Keratinocyte (primary cell): Measurements from ENCODE around the gene DCBLD2. TPM values are rescaled to one million over a fixed set of nuclear protein-coding genes. Genes with fewer than 3 reads are reported as not detected.
A peak's percentile ranks its signal among the peaks of the same experiment; 100 is the strongest.

Source experiments
- DNase-seq: peaks from one replicate; pipeline ENCODE4 v3.0.0-alpha.2; 2011; ENCODE audit warnings: low read depth, missing footprints, low spot score
- FAIRE-seq: peaks from 2 replicates; lab custom pipeline; 2011; peaks lifted over from hg19 to GRCh38; lab: Jason Lieb, UNC
- H2AFZ ChIP-seq: 2 replicates; pipeline ENCODE4 v1.6.0; 2012; ENCODE audit warnings: low read length, control low read depth, inconsistent platforms; ENCODE audit not compliant: control insufficient read depth
- H3K27ac ChIP-seq: 2 replicates; pipeline ENCODE4 v1.5.1; 2011; ENCODE audit warnings: low read length; ENCODE audit not compliant: control insufficient read depth, insufficient read depth
- H3K27me3 ChIP-seq: 3 replicates; pipeline ENCODE4 v1.6.0; 2011; ENCODE audit warnings: low read length; ENCODE audit not compliant: control insufficient read depth, insufficient read depth; ENCODE audit errors: extremely low read depth
- H3K36me3 ChIP-seq, 2 experiments: 2 replicates in 1 of 2; 3 replicates in 1 of 2; pipeline ENCODE4 v1.5.1; 2011; ENCODE audit warnings: low read length in 2 of 2, mild to moderate bottlenecking in 1 of 2; ENCODE audit not compliant: control insufficient read depth in 2 of 2, insufficient read depth in 2 of 2; ENCODE audit errors: extremely low read depth in 1 of 2
- H3K4me1 ChIP-seq: 3 replicates; pipeline ENCODE4 v1.5.1; 2011; ENCODE audit warnings: low read length; ENCODE audit not compliant: control insufficient read depth, insufficient read depth; ENCODE audit errors: extremely low read depth
- H3K4me2 ChIP-seq: 3 replicates; pipeline ENCODE4 v1.6.0; 2011; ENCODE audit warnings: low read depth, low read length; ENCODE audit not compliant: control insufficient read depth, insufficient read depth; ENCODE audit errors: extremely low read depth
- H3K4me3 ChIP-seq, 3 experiments: fragments of 200-600 bp in 1 of 3; sonication (generic) in 1 of 3; 2 replicates in 2 of 3; 3 replicates in 1 of 3; pipeline ENCODE4 v1.5.1; 2011 to 2016; ENCODE audit warnings: low read length in 3 of 3, mild to moderate bottlenecking in 3 of 3, control low read depth in 2 of 3, inconsistent platforms in 1 of 3, low read depth in 1 of 3, mixed read lengths in 1 of 3, mixed run types in 1 of 3, moderate library complexity in 1 of 3; ENCODE audit not compliant: control insufficient read depth in 2 of 3, insufficient read depth in 2 of 3; ENCODE audit errors: extremely low read depth in 1 of 3
- H3K79me2 ChIP-seq: 2 replicates; pipeline ENCODE4 v1.6.0; 2012; ENCODE audit warnings: low read length; ENCODE audit not compliant: control insufficient read depth, insufficient read depth
- H3K9ac ChIP-seq: 3 replicates; pipeline ENCODE4 v1.6.0; 2011; ENCODE audit warnings: low read length; ENCODE audit not compliant: control insufficient read depth, insufficient read depth; ENCODE audit errors: extremely low read depth
- H3K9me1 ChIP-seq: 3 replicates; pipeline ENCODE4 v1.6.0; 2011; ENCODE audit warnings: low read length; ENCODE audit not compliant: control insufficient read depth, insufficient read depth; ENCODE audit errors: extremely low read depth
- H3K9me3 ChIP-seq: 2 replicates; pipeline ENCODE4 v1.5.1; 2012; ENCODE audit warnings: low read depth, low read length; ENCODE audit not compliant: control insufficient read depth
- H4K20me1 ChIP-seq: 3 replicates; pipeline ENCODE4 v1.6.0; 2011; ENCODE audit warnings: low read length; ENCODE audit not compliant: control insufficient read depth, insufficient read depth; ENCODE audit errors: extremely low read depth
- EZH2 ChIP-seq: IDR thresholded peaks from one replicate; pipeline ENCODE4 v1.6.1; 2012; ENCODE audit warnings: inconsistent platforms, mild to moderate bottlenecking, low read length, moderate library complexity
- dilution Hi-C: fragments of 300-500 bp; cut with MboI; formaldehyde crosslinking; loops from one replicate; pipeline ENCODE4 v1.7.0; 2020; ENCODE audit warnings: low sequenced_read_pairs; ENCODE audit not compliant: extremely low pct_ligation_motif_present
- polyA plus RNA-seq, 5 experiments: library from polyadenylated mRNA; depleted of rRNA in 3 of 5; stranded (reverse) in 3 of 5; stranded (forward) in 1 of 5; unstranded in 1 of 5; fragments of >200 nt; gene quantifications; 1 replicate in 1 of 5; 2 replicates in 3 of 5; 3 replicates in 1 of 5; pipeline versions ENCODE4 v1.2.1 to v1.2.3, GENCODE V29; 2011 to 2012; ENCODE audit warnings: missing spikeins in 2 of 5, low read depth in 1 of 5, low replicate concordance in 1 of 5
- TF ChIP-seq, protein P1 (sequence below), 3 experiments: IDR thresholded peaks in 1 of 3; conservative IDR thresholded peaks in 1 of 3; optimal IDR thresholded peaks in 1 of 3; 2 replicates in 2 of 3; 3 replicates in 1 of 3; pipeline versions ENCODE3 to v1.5.1; 2011; ENCODE audit warnings: low read length in 3 of 3, mild to moderate bottlenecking in 3 of 3, moderate library complexity in 2 of 3, control low read depth in 1 of 3, inconsistent platforms in 1 of 3; ENCODE audit not compliant: insufficient read depth in 2 of 3; ENCODE audit errors: extremely low read depth in 1 of 3

The DCBLD2 gene
- polyA plus RNA-seq, 1 donor (not counting 4 experiments of a cell fraction or from before 2014, with no cell fraction given), result 465 TPM

DNA sequence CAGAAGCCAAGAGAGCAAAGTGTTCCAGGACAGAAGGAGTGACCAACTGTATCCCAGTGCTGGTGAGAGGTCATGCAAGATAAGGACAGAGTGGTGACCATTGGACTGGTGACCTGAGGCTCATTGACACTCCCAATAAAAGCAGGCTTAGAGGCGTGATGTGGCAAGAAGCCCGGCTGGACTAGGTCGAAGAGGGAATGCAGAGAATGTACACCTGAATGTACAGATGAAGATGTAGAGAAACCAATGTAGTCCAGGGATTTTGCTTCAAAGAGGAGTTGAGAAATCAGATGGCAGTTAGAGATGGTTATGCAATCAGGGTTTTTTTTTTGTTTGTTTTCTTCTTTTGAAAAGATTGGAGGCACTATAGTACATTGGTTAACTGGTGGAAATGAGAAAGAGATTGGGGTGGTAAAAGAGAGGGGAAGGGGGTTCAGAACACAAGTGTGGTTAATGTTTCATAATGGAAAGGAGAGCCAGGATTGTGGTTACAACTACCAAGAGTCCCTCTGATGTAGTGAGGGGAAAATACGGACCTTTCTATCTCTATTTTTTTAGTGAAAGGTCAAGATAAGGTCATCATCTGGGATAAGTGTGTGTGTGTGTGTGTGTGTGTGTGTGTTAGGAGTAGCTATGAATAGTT is 115.0 kb downstream of the DCBLD2 start:
- dilution Hi-C loops, result loop anchor here (25.0 kb wide), 1 partner anchor 174 kb away; no protein-coding TSS in a partner anchor
- Histone ChIP-seq H3K4me1 (peaks cover 25% of the 10 kb centered on the region), H3K79me2 (no peaks in the 10 kb centered on the region), H3K9ac (no peak overlapping the region), H3K9me1 (no peaks in the 10 kb centered on the region), H3K36me3 (no peaks in the 10 kb centered on the region), H3K4me2 (no peak overlapping the region), H3K27me3 (no peaks in the 10 kb centered on the region), H4K20me1 (no peaks in the 10 kb centered on the region), H3K27ac (no peak overlapping the region), H2AFZ (no peak overlapping the region), H3K4me3 (no peak overlapping the region), H3K9me3 (no peaks in the 10 kb centered on the region)
- FAIRE-seq (no peak), DNase-seq (no peak)
- TF ChIP-seq, protein P1, sequence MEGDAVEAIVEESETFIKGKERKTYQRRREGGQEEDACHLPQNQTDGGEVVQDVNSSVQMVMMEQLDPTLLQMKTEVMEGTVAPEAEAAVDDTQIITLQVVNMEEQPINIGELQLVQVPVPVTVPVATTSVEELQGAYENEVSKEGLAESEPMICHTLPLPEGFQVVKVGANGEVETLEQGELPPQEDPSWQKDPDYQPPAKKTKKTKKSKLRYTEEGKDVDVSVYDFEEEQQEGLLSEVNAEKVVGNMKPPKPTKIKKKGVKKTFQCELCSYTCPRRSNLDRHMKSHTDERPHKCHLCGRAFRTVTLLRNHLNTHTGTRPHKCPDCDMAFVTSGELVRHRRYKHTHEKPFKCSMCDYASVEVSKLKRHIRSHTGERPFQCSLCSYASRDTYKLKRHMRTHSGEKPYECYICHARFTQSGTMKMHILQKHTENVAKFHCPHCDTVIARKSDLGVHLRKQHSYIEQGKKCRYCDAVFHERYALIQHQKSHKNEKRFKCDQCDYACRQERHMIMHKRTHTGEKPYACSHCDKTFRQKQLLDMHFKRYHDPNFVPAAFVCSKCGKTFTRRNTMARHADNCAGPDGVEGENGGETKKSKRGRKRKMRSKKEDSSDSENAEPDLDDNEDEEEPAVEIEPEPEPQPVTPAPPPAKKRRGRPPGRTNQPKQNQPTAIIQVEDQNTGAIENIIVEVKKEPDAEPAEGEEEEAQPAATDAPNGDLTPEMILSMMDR (optimal IDR thresholded peaks at IDR 0.05 in 1 of 3, IDR thresholded peaks at IDR 0.05 in 1 of 3, conservative IDR thresholded peaks at IDR 0.05 in 1 of 3; ENCODE audit: extremely low read depth in 1 of 3, insufficient read depth in 2 of 3, low read length in 3 of 3), result no peak
- TF ChIP-seq EZH2, result no peak

DNA sequence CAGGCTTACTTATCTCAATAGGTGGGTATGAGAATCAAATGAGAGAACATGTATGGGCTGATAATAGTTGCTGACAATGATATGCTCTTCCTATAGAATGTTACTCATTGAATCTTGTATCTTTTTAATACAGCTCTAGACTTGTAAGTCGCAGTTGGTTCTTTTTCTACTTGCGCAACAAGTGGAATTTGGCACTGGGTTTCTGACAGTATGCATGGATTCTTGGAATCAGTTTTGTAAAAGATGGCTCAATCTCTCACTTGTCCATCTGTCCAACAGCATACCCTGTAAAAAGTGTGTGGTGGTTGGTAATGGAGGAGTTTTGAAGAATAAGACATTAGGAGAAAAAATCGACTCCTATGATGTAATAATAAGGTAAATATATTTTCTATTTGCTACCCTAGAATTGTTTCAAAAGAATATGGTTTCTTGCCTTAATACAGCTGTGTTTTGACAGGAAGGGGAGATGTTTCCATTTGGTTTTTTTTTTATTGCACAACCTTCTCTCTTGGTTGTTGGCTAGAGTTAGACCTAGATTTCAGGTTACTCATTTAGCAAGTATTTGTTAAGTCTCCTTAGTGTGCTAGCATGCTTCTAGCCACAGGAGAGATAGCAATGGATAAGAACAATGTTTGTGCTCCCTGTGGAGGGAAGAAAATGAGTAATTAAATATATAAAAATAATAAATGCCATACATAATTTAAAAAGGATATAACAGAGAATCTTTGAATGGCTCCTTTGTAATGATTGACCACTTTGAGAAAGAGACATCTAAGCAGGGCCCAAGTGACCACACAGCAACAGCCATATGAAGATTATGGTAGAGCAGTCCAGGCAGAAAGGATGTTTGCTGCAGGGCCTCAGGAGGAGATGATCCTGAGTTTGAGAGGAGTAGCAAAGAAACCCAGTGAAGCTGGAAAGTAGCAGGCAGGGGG is 116.6 kb downstream of the DCBLD2 start:
- H3K36me3 ChIP-seq, result no peaks in the 10 kb centered on the region
- H2AFZ ChIP-seq, result no peak overlapping the region
- no peaks in the 10 kb centered on the region for H4K20me1 ChIP-seq
- DNase-seq (peak; percentile 53), FAIRE-seq (peak; percentile 13)
- peaks cover 27% of the 10 kb centered on the region for H3K4me1 ChIP-seq
- H3K4me3 ChIP-seq, result no peak overlapping the region
- H3K4me2 ChIP-seq, result no peak overlapping the region
- no peaks in the 10 kb centered on the region for H3K9me3 ChIP-seq
- no peak for TF ChIP-seq EZH2
- TF ChIP-seq, protein P1 (optimal IDR thresholded peaks at IDR 0.05 in 1 of 3, IDR thresholded peaks at IDR 0.05 in 1 of 3, conservative IDR thresholded peaks at IDR 0.05 in 1 of 3; ENCODE audit: extremely low read depth in 1 of 3, insufficient read depth in 2 of 3, low read length in 3 of 3), result no peak
- dilution Hi-C loops, result loop anchor here (25.0 kb wide), 1 partner anchor 173 kb away; no protein-coding TSS in a partner anchor
- no peaks in the 10 kb centered on the region for H3K79me2 ChIP-seq
- no peak overlapping the region for H3K9ac ChIP-seq
- no peaks in the 10 kb centered on the region for H3K9me1 ChIP-seq
- no peaks in the 10 kb centered on the region for H3K27me3 ChIP-seq
- H3K27ac ChIP-seq, result no peak overlapping the region
